H9 (cell line): ENCODE measurements around the gene RCN1. TPM values are rescaled to one million over a fixed set of nuclear protein-coding genes. Genes with fewer than 3 reads are reported as not detected.

ENCODE experiments used
- DNase-seq: peaks from one replicate; pipeline ENCODE4 v3.0.0-alpha.2; 2017
- H2AFZ ChIP-seq: one replicate; pipeline ENCODE4 v1.6.1; 2013; ENCODE audit warnings: mild to moderate bottlenecking, low read length, control low read depth, moderate library complexity
- H2AK5ac ChIP-seq: 2 replicates; pipeline ENCODE4 v1.6.1; 2013; ENCODE audit warnings: low read length, control low read depth, mixed read lengths; ENCODE audit not compliant: insufficient read length
- H2BK120ac ChIP-seq: one replicate; pipeline ENCODE4 v1.6.1; 2013; ENCODE audit warnings: low read depth, mild to moderate bottlenecking, low read length, control low read depth, inconsistent platforms; ENCODE audit not compliant: poor library complexity, severe bottlenecking
- H2BK12ac ChIP-seq: 2 replicates; pipeline ENCODE4 v1.6.1; 2013; ENCODE audit warnings: low read length, control low read depth, mixed read lengths, low read depth; ENCODE audit not compliant: insufficient read length
- H2BK15ac ChIP-seq: 2 replicates; pipeline ENCODE4 v1.6.1; 2013; ENCODE audit warnings: low read depth, low read length, control low read depth
- H2BK20ac ChIP-seq: one replicate; pipeline ENCODE4 v1.6.1; 2013; ENCODE audit warnings: low read depth, mild to moderate bottlenecking, low read length, control low read depth, inconsistent platforms; ENCODE audit not compliant: poor library complexity, severe bottlenecking
- H2BK5ac ChIP-seq: 2 replicates; pipeline ENCODE4 v1.6.1; 2013; ENCODE audit warnings: low read length, control low read depth, mixed read lengths; ENCODE audit not compliant: insufficient read length
- H3K14ac ChIP-seq: 2 replicates; pipeline ENCODE4 v1.6.1; 2013; ENCODE audit warnings: low read length, control low read depth; ENCODE audit not compliant: insufficient read depth
- H3K18ac ChIP-seq: 2 replicates; pipeline ENCODE4 v1.6.1; 2013; ENCODE audit warnings: low read depth, mild to moderate bottlenecking, mixed read lengths, low read length, control low read depth; ENCODE audit not compliant: insufficient read length
- H3K23ac ChIP-seq: 2 replicates; pipeline ENCODE4 v1.6.1; 2013; ENCODE audit warnings: low read length, control low read depth, mixed read lengths, low read depth; ENCODE audit not compliant: insufficient read length
- H3K23me2 ChIP-seq: 2 replicates; pipeline ENCODE4 v1.6.1; 2013; ENCODE audit warnings: low read depth, mild to moderate bottlenecking, mixed read lengths, low read length, control low read depth; ENCODE audit not compliant: insufficient read length, poor library complexity, severe bottlenecking
- H3K27ac ChIP-seq: 2 replicates; pipeline ENCODE4 v1.5.1; 2013; ENCODE audit warnings: low read length, control low read depth, mixed read lengths, low read depth; ENCODE audit not compliant: insufficient read length
- H3K27me3 ChIP-seq: 2 replicates; pipeline ENCODE4 v1.6.1; 2013; ENCODE audit warnings: low read length, control low read depth, inconsistent platforms; ENCODE audit not compliant: insufficient read depth
- H3K4ac ChIP-seq: 2 replicates; pipeline ENCODE4 v1.6.1; 2013; ENCODE audit warnings: low read depth, mild to moderate bottlenecking, control low read depth, inconsistent platforms, low read length, moderate library complexity
- H3K4me1 ChIP-seq: 2 replicates; pipeline ENCODE4 v1.6.1; 2013; ENCODE audit warnings: low read length, control low read depth, inconsistent platforms; ENCODE audit not compliant: insufficient read depth
- H3K4me2 ChIP-seq: 2 replicates; pipeline ENCODE4 v1.6.1; 2013; ENCODE audit warnings: low read length, control low read depth, mixed read lengths; ENCODE audit not compliant: insufficient read length, insufficient read depth
- H3K56ac ChIP-seq: 2 replicates; pipeline ENCODE4 v1.6.1; 2013; ENCODE audit warnings: low read depth, mild to moderate bottlenecking, mixed read lengths, low read length, control low read depth; ENCODE audit not compliant: insufficient read length
- H3K79me1 ChIP-seq: 2 replicates; pipeline ENCODE4 v1.6.1; 2013; ENCODE audit warnings: low read depth, mild to moderate bottlenecking, moderate library complexity, low read length, control low read depth, inconsistent platforms; ENCODE audit not compliant: insufficient read depth, poor library complexity, severe bottlenecking
- H3K79me2 ChIP-seq: 2 replicates; pipeline ENCODE4 v1.6.1; 2013; ENCODE audit warnings: low read length, control low read depth, inconsistent platforms; ENCODE audit not compliant: insufficient read depth
- H3K9ac ChIP-seq: 2 replicates; pipeline ENCODE4 v1.6.1; 2013; ENCODE audit warnings: low read length, control low read depth, mixed read lengths; ENCODE audit not compliant: insufficient read length; ENCODE audit errors: extremely low read depth
- H3K9me3 ChIP-seq: one replicate; pipeline ENCODE4 v1.6.1; 2013; ENCODE audit warnings: low read depth, low read length, inconsistent platforms; ENCODE audit not compliant: control insufficient read depth
- H3T11ph ChIP-seq: one replicate; pipeline ENCODE4 v1.6.1; 2013; ENCODE audit warnings: mild to moderate bottlenecking, low read length, control low read depth, inconsistent platforms
- H4K20me1 ChIP-seq: one replicate; pipeline ENCODE4 v1.6.1; 2013; ENCODE audit not compliant: control insufficient read depth, insufficient read length, insufficient read depth
- H4K5ac ChIP-seq: 2 replicates; pipeline ENCODE4 v1.6.1; 2013; ENCODE audit warnings: low read depth, mild to moderate bottlenecking, mixed read lengths, low read length, control low read depth; ENCODE audit not compliant: insufficient read length
- H4K8ac ChIP-seq: replicated peaks from 2 replicates; pipeline ENCODE4 v1.6.1; 2013; ENCODE audit warnings: low read length, control low read depth, mixed read lengths, low read depth; ENCODE audit not compliant: insufficient read length
- H4K91ac ChIP-seq: 2 replicates; pipeline ENCODE4 v1.6.1; 2013; ENCODE audit warnings: low read depth, mild to moderate bottlenecking, moderate library complexity, mixed read lengths, low read length, control low read depth; ENCODE audit not compliant: insufficient read length
- H3K27ac Mint-ChIP-seq, 3 experiments: 2 replicates in 2 of 3; 3 replicates in 1 of 3; pipeline ENCODE4 v1.8.0; 2020 to 2021; ENCODE audit warnings: mixed read lengths in 3 of 3, mild to moderate bottlenecking in 1 of 3, moderate library complexity in 1 of 3
- H3K27me3 Mint-ChIP-seq: 2 replicates; pipeline ENCODE4 v1.8.0; 2021; ENCODE audit warnings: low read depth, mild to moderate bottlenecking, moderate library complexity, mixed read lengths
- H3K36me3 Mint-ChIP-seq, 3 experiments: 2 replicates in 2 of 3; 3 replicates in 1 of 3; pipeline ENCODE4 v1.8.0; 2020 to 2021; ENCODE audit warnings: low read depth in 3 of 3, mixed read lengths in 3 of 3; ENCODE audit not compliant: insufficient read depth in 1 of 3
- H3K4me1 Mint-ChIP-seq, 2 experiments: 2 replicates each; pipeline ENCODE4 v1.8.0; 2020; ENCODE audit warnings: mixed read lengths in 2 of 2
- H3K4me3 Mint-ChIP-seq, 2 experiments: 2 replicates in 1 of 2; 3 replicates in 1 of 2; pipeline ENCODE4 v1.8.0; 2020 to 2021; ENCODE audit warnings: mild to moderate bottlenecking in 2 of 2, mixed read lengths in 2 of 2, moderate library complexity in 1 of 2
- H3K9me3 Mint-ChIP-seq, 2 experiments: 2 replicates in 1 of 2; 3 replicates in 1 of 2; pipeline ENCODE4 v1.8.0; 2020; ENCODE audit warnings: mild to moderate bottlenecking in 2 of 2, mixed read lengths in 2 of 2, moderate library complexity in 1 of 2
- WGBS: extraction: QIAGEN DNeasy Blood & Tissue Kit; methylation state at CpG from one replicate; pipeline ENCODE4 v1.1.7; 2013; ENCODE audit warnings: missing lambda C conversion rate, low lambda C conversion rate, mixed read lengths; ENCODE audit not compliant: insufficient read length; ENCODE audit errors: extremely low coverage; 5-methylcytosine and 5-hydroxymethylcytosine counted together
- total RNA-seq: library from RNA; stranded (reverse); gene quantifications from 2 replicates; pipeline ENCODE4 v1.2.1, GENCODE V29; 2021
- TF ChIP-seq, protein P1 (sequence below): fragments of 200-600 bp; sonication (generic); conservative IDR thresholded peaks from 3 replicates; pipeline ENCODE4 v1.8.0; 2021; ENCODE audit warnings: antibody characterized with exemption, mild to moderate bottlenecking

RCN1 gene
- total RNA-seq, 1 experiment from 2014 or later, result 109 TPM

DNA sequence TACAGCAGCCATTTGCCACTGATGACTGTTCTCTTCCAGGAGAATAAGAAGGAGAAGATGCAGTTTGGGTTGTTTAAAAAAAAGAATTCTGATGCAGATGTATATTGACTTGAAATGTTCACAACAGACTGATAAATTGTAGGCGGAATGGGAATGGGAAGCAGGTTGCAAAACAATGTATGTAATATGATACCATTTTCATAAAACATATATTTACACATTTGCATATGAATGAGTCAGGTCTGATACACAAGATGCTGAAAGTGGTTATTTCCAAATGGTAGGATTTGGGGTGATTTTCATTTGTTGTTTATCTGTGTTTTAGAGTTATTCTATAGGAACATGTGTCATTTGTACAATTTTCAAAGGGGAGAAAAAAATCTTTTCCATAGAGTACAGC, 9.0 kb upstream of the RCN1 start:
- no peaks in the 10 kb centered on the region for H3K79me1 ChIP-seq
- no peak overlapping the region for H3K4ac ChIP-seq
- H4K5ac ChIP-seq, result no peak overlapping the region
- no peaks in the 10 kb centered on the region for H3K9me3 ChIP-seq
- H2BK20ac ChIP-seq, result no peak overlapping the region
- no peaks in the 10 kb centered on the region; the same call in none of the 2 replicates for H3K27me3 Mint-ChIP-seq
- TF ChIP-seq, protein P1, sequence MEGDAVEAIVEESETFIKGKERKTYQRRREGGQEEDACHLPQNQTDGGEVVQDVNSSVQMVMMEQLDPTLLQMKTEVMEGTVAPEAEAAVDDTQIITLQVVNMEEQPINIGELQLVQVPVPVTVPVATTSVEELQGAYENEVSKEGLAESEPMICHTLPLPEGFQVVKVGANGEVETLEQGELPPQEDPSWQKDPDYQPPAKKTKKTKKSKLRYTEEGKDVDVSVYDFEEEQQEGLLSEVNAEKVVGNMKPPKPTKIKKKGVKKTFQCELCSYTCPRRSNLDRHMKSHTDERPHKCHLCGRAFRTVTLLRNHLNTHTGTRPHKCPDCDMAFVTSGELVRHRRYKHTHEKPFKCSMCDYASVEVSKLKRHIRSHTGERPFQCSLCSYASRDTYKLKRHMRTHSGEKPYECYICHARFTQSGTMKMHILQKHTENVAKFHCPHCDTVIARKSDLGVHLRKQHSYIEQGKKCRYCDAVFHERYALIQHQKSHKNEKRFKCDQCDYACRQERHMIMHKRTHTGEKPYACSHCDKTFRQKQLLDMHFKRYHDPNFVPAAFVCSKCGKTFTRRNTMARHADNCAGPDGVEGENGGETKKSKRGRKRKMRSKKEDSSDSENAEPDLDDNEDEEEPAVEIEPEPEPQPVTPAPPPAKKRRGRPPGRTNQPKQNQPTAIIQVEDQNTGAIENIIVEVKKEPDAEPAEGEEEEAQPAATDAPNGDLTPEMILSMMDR, result no peak
- no peak overlapping the region for H3K4me2 ChIP-seq
- H3K79me2 ChIP-seq, result no peaks in the 10 kb centered on the region
- H2AK5ac ChIP-seq, result no peak overlapping the region
- peaks cover 16 to 19% of the 10 kb centered on the region in 2 experiments for H3K4me1 Mint-ChIP-seq
- no peak overlapping the region for H2BK12ac ChIP-seq
- no peak overlapping the region for H3K9ac ChIP-seq
- H3K4me3 Mint-ChIP-seq, result no peak overlapping the region
- H3K27ac Mint-ChIP-seq, result no peak overlapping the region; a peak in 1 of 7 replicates
- H3K27ac ChIP-seq, result no peak overlapping the region
- no peak overlapping the region for H2BK5ac ChIP-seq
- H3K23me2 ChIP-seq, result no peaks in the 10 kb centered on the region
- H2BK15ac ChIP-seq, result no peak overlapping the region
- H3K4me1 ChIP-seq, result peaks cover 9% of the 10 kb centered on the region
- no peaks in the 10 kb centered on the region; a peak in 2 of 5 replicates for H3K9me3 Mint-ChIP-seq
- H4K8ac ChIP-seq, result no peak overlapping the region
- no peaks in the 10 kb centered on the region for H3K27me3 ChIP-seq
- H3K36me3 Mint-ChIP-seq, result peaks cover 0 to 2% (median 0%) of the 10 kb centered on the region in 3 experiments; a peak in 1 of 7 replicates
- no peak for DNase-seq
- H3K56ac ChIP-seq, result no peak overlapping the region
- H3K18ac ChIP-seq, result no peak overlapping the region
- H4K20me1 ChIP-seq, result no peaks in the 10 kb centered on the region
- H3T11ph ChIP-seq, result no peak overlapping the region
- no peak overlapping the region for H4K91ac ChIP-seq
- no peak overlapping the region for H2BK120ac ChIP-seq
- no peak overlapping the region for H3K14ac ChIP-seq
- H3K23ac ChIP-seq, result no peak overlapping the region
- no peak overlapping the region for H2AFZ ChIP-seq
- no CpG with 5 or more reads among the region's 1 CpG for WGBS
